HepG2 (cell line): ENCODE results near the gene LMX1B. TPM values are rescaled to one million over a fixed set of nuclear protein-coding genes. Genes with fewer than 3 reads are reported as not detected.

ENCODE experiments used
- BRD4 ChIP-seq: sonication (generic); formaldehyde crosslinking; IDR thresholded peaks from 2 replicates; pipeline ENCODE4 v1.4.0; 2020; ENCODE audit warnings: missing genetic modification reagents
- EEA1 ChIP-seq: sonication (generic); formaldehyde crosslinking; IDR thresholded peaks from 2 replicates; pipeline ENCODE4 v1.5.1; 2020; ENCODE audit warnings: mild to moderate bottlenecking, missing genetic modification reagents, borderline replicate concordance
- ESRRA ChIP-seq: sonication (generic); formaldehyde crosslinking; IDR thresholded peaks from 2 replicates; pipeline ENCODE4 v1.5.1; 2020; ENCODE audit warnings: mild to moderate bottlenecking, low read depth, missing genetic modification reagents
- MAX ChIP-seq: IDR thresholded peaks from 2 replicates; pipeline ENCODE4 v1.6.1; 2012; ENCODE audit warnings: inconsistent platforms
- MIER2 ChIP-seq: IDR thresholded peaks from 2 replicates; pipeline ENCODE4 v1.6.1; 2016; ENCODE audit warnings: missing biosample characterization, missing genetic modification reagents
- NFYB ChIP-seq: sonication (generic); formaldehyde crosslinking; IDR thresholded peaks from 2 replicates; pipeline ENCODE4 v1.4.0; 2020; ENCODE audit warnings: missing genetic modification reagents
- ONECUT2 ChIP-seq: sonication (generic); formaldehyde crosslinking; IDR thresholded peaks from 2 replicates; pipeline ENCODE4 v1.4.0; 2020; ENCODE audit warnings: missing genetic modification reagents
- PAF1 ChIP-seq: IDR thresholded peaks from 2 replicates; pipeline ENCODE4 v1.6.1; 2016; ENCODE audit warnings: missing genetic modification reagents, missing compliant biosample characterization
- RFXANK ChIP-seq: IDR thresholded peaks from 2 replicates; pipeline ENCODE4 v1.6.1; 2016
- RORA ChIP-seq: sonication (generic); formaldehyde crosslinking; IDR thresholded peaks from 2 replicates; pipeline ENCODE4 v1.5.0; 2020; ENCODE audit warnings: mild to moderate bottlenecking, missing genetic modification reagents, moderate library complexity
- TARDBP ChIP-seq: sonication (generic); formaldehyde crosslinking; IDR thresholded peaks from 2 replicates; pipeline ENCODE4 v1.8.0; 2022; ENCODE audit warnings: mild to moderate bottlenecking, missing genetic modification reagents
- TERF1 ChIP-seq: sonication (generic); formaldehyde crosslinking; IDR thresholded peaks from 2 replicates; pipeline ENCODE4 v1.8.0; 2022; ENCODE audit warnings: mild to moderate bottlenecking, missing genetic modification reagents, moderate library complexity
- ZFP37 ChIP-seq: sonication (generic); formaldehyde crosslinking; IDR thresholded peaks from 2 replicates; pipeline ENCODE4 v1.4.0; 2020; ENCODE audit warnings: missing genetic modification reagents, borderline replicate concordance
- ZFP91 ChIP-seq: sonication (generic); formaldehyde crosslinking; IDR thresholded peaks from 2 replicates; pipeline ENCODE4 v1.9.0; 2022; ENCODE audit warnings: missing genetic modification reagents, mild to moderate bottlenecking, borderline replicate concordance
- ZGPAT ChIP-seq: IDR thresholded peaks from 2 replicates; pipeline ENCODE4 v1.6.1; 2016; ENCODE audit warnings: mild to moderate bottlenecking
- ZNF256 ChIP-seq: sonication (generic); formaldehyde crosslinking; conservative IDR thresholded peaks from 2 replicates; pipeline ENCODE4 v1.4.0; 2020; ENCODE audit warnings: missing genetic modification reagents
- ZNF362 ChIP-seq: sonication (generic); formaldehyde crosslinking; IDR thresholded peaks from 2 replicates; pipeline ENCODE4 v1.4.0; 2020; ENCODE audit warnings: missing genetic modification reagents, mild to moderate bottlenecking, borderline replicate concordance
- ZNF431 ChIP-seq: sonication (generic); formaldehyde crosslinking; IDR thresholded peaks from 2 replicates; pipeline ENCODE4 v1.9.0; 2022; ENCODE audit warnings: missing genetic modification reagents, low read depth, mild to moderate bottlenecking, borderline replicate concordance
- ZNF569 ChIP-seq: sonication (generic); formaldehyde crosslinking; IDR thresholded peaks from 2 replicates; pipeline ENCODE4 v1.5.0; 2020; ENCODE audit warnings: mild to moderate bottlenecking, missing genetic modification reagents, moderate library complexity, borderline replicate concordance
- ZNF607 ChIP-seq: sonication (generic); formaldehyde crosslinking; IDR thresholded peaks from 2 replicates; pipeline ENCODE4 v1.5.1; 2020; ENCODE audit warnings: missing genetic modification reagents, mild to moderate bottlenecking, borderline replicate concordance
- ZNF746 ChIP-seq: sonication (generic); formaldehyde crosslinking; IDR thresholded peaks from 2 replicates; pipeline ENCODE4 v1.8.0; 2022; ENCODE audit warnings: mild to moderate bottlenecking, missing genetic modification reagents
- ZNF768 ChIP-seq: sonication (generic); formaldehyde crosslinking; IDR thresholded peaks from 2 replicates; pipeline ENCODE4 v1.4.0; 2020; ENCODE audit warnings: missing genetic modification reagents
- ZNF792 ChIP-seq: IDR thresholded peaks from 2 replicates; pipeline ENCODE4 v1.6.1; 2016
- ZNF816 ChIP-seq: sonication (generic); formaldehyde crosslinking; IDR thresholded peaks from 2 replicates; pipeline ENCODE4 v1.8.0; 2022; ENCODE audit warnings: missing genetic modification reagents, mild to moderate bottlenecking, borderline replicate concordance
- polyA plus RNA-seq, 8 experiments: library from polyadenylated mRNA; depleted of rRNA in 3 of 8; stranded (reverse) in 7 of 8; unstranded in 1 of 8; fragments of >200 nt; fragmentation: Illumina TruSeq in 4 of 8; extraction: Trizol in 4 of 8; gene quantifications; 2 replicates each; pipeline versions ENCODE4 v1.2.1 to v1.2.3, GENCODE V29; 2011 to 2016; ENCODE audit warnings: low read depth in 4 of 8, missing spikeins in 1 of 8, mixed read lengths in 1 of 8; ENCODE audit not compliant: insufficient read depth in 1 of 8
- total RNA-seq, 5 experiments: library from RNA; depleted of rRNA; stranded (reverse); fragments of >200 nt; fragmentation: Illumina TruSeq; extraction: Trizol; gene quantifications; 2 replicates each; pipeline ENCODE4 v1.2.3, GENCODE V29; 2016; ENCODE audit warnings: low read depth in 1 of 5

Gene LMX1B
- total and polyA plus RNA-seq, 2 of the 13 experiments (the other 11 are each of a cell fraction or from before 2014, with no cell fraction given), result not detected

GRCh38 chr9:126704892-126705766 lies 91.4 kb downstream of the LMX1B start (continued):
- TF ChIP-seq ZNF569 (CRISPR knock-in tag), result no peak
- no peak for TF ChIP-seq ZNF816 (CRISPR knock-in tag)
- no peak for TF ChIP-seq ZNF362 (CRISPR knock-in tag)
- TF ChIP-seq ONECUT2 (CRISPR knock-in tag), result no peak
- TF ChIP-seq ZNF607, result no peak
- TF ChIP-seq EEA1, result no peak
- no peak for TF ChIP-seq ZNF792 (CRISPR knock-in tag)
- no peak for TF ChIP-seq BRD4 (CRISPR knock-in tag)
- TF ChIP-seq ZNF256 (CRISPR knock-in tag), result no peak
- TF ChIP-seq ESRRA (CRISPR knock-in tag), result no peak
- TF ChIP-seq RORA (CRISPR knock-in tag), result no peak
- TF ChIP-seq RFXANK, result no peak
- peak; percentile 100 for TF ChIP-seq ZNF768 (CRISPR knock-in tag)
- no peak for TF ChIP-seq ZFP37 (CRISPR knock-in tag)
- no peak for TF ChIP-seq PAF1
- peak; percentile 17; the same call in 1 of the 2 replicates for TF ChIP-seq ZGPAT
- no peak for TF ChIP-seq NFYB (CRISPR knock-in tag)
- peak; percentile 90 for TF ChIP-seq MAX
- no peak for TF ChIP-seq TERF1 (CRISPR knock-in tag)
- no peak for TF ChIP-seq ZNF746 (CRISPR knock-in tag)
- no peak for TF ChIP-seq TARDBP (CRISPR knock-in tag)
- TF ChIP-seq MIER2 (CRISPR knock-in tag), result no peak
- 0 out of 2 replicates have a peak, but pooled peaks have one; percentile 17 for TF ChIP-seq ZFP91 (CRISPR knock-in tag)
- no peak for TF ChIP-seq ZNF431 (CRISPR knock-in tag)
